Activated CD4-positive, alpha-beta T cell treated with anti-CD3 and anti-CD28 coated beads for 36 hours (primary cell): Measurements from ENCODE around the gene FBXO31. TPM values are rescaled to one million over a fixed set of nuclear protein-coding genes. Genes with fewer than 3 reads are reported as not detected.

Experiments used
- ATAC-seq: fragments of 200-7000 bp; cut with Tn5 transposase; one replicate; pipeline ENCODE4 v1.10.0; 2021; ENCODE audit warnings: mild to moderate bottlenecking, moderate library complexity
- CTCF ChIA-PET: fragments of 350-600 bp; sonication (Branson Sonifier 250); formaldehyde crosslinking; loops from one replicate; lab custom pipeline; 2021; ENCODE audit warnings: antibody characterized with exemption; lab: Charles Lee
- POLR2A ChIA-PET: fragments of 350-600 bp; sonication (Branson Sonifier 250); formaldehyde crosslinking; loops from one replicate; lab custom pipeline; 2021; ENCODE audit warnings: antibody characterized with exemption, inconsistent platforms; lab: Charles Lee
- DNase-seq: peaks from one replicate; pipeline ENCODE4 v3.0.0-alpha.2; 2020
- H3K27ac Mint-ChIP-seq: one replicate; pipeline ENCODE4 v1.8.0; 2021; ENCODE audit warnings: mixed read lengths
- H3K27me3 Mint-ChIP-seq: one replicate; pipeline ENCODE4 v1.8.0; 2021; ENCODE audit warnings: mixed read lengths
- H3K36me3 Mint-ChIP-seq: one replicate; pipeline ENCODE4 v1.8.0; 2021; ENCODE audit warnings: low read depth, mixed read lengths
- H3K4me1 Mint-ChIP-seq: one replicate; pipeline ENCODE4 v1.8.0; 2021; ENCODE audit warnings: mixed read lengths
- H3K4me3 Mint-ChIP-seq: one replicate; pipeline ENCODE4 v1.8.0; 2021; ENCODE audit warnings: mild to moderate bottlenecking, moderate library complexity, mixed read lengths
- H3K9me3 Mint-ChIP-seq: one replicate; pipeline ENCODE4 v1.8.0; 2021; ENCODE audit warnings: low read depth, mixed read lengths
- intact Hi-C, 2 experiments: fragments of 100-400 bp; cut with DNase I in 1 of 2; cut with micrococcal nuclease in 1 of 2; formaldehyde crosslinking; loops; one replicate each; pipeline versions ENCODE4 v1.14.2 to v1.15.1; 2022 to 2024; cut with DNase I, micrococcal nuclease
- total RNA-seq, 2 experiments: library from RNA; stranded (reverse); gene quantifications; one replicate each; pipeline ENCODE4 v1.2.3, GENCODE V29; 2021

The FBXO31 gene
- total RNA-seq, 2 experiments from 2014 or later = 26.8 to 33.0 TPM

DNA sequence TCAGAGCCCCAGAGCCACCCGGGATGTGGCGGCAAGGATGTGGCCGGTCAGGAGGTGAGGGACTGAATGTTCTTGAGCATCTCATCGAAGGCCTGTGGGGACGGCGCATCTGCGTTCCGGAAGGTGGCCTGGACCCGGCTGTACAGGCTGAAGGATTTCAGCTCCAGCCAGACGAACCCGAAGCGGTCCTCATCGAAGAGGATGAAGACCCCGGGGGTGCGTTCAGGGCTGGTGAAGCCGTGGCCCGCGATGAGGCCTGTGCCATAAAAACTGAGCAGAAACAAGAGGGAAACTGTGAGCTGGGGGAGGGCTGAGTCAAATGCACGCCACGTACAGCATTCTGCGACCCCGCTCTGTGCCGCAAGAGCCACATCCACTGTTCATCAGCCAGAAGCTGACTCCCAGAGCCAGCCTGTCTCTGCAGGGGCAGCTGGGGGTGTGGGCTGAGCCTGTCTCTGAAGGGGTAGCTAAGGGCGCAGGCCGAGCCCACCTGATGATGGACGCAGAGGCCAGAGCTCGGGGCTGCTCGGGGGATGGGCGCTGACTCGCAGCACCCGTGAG, 52.3 kb downstream of the FBXO31 start:
- H3K27ac Mint-ChIP-seq = no peak overlapping the region
- H3K36me3 Mint-ChIP-seq = peaks cover 21% of the 10 kb centered on the region
- no peaks in the 10 kb centered on the region for H3K27me3 Mint-ChIP-seq
- H3K4me3 Mint-ChIP-seq = no peak overlapping the region
- H3K9me3 Mint-ChIP-seq = no peaks in the 10 kb centered on the region
- no peaks in the 10 kb centered on the region for H3K4me1 Mint-ChIP-seq
- ChIA-PET CTCF (interaction anchor here (0.6 to 1.0 kb wide), 2 partner anchors 13 to 410 kb away, joined by 3 read pairs; no protein-coding TSS in a partner anchor), POLR2A (interaction anchor here (1.4 kb wide), 1 partner anchor 14 kb away, joined by 3 read pairs; the partner anchor contains the start of gene C16orf95)
- DNase-seq = no peak
- ATAC-seq = no peak
- intact Hi-C loops = no loop called here

DNA sequence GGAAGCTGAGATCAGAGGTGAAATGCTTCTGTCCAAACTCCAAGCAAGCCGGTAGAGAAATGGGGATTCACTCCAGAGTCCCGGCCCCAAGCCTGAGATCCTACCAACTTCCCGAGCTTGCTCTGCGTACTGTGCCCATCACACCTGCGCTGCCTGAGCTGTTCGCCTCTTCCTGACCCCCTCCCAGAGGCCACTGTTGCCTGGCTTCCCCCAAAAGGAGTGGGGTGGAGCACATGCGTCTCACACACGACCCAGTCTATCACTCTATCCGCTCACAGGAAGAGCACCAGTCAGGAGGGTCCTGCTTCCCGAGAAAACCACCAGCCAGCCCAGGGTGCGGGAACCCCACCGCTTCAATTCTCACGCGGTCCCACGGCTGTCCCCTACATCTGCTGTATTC, 52.9 kb downstream of the FBXO31 start:
- no peak overlapping the region for H3K27ac Mint-ChIP-seq
- DNase-seq (no peak), ATAC-seq (no peak)
- H3K9me3 Mint-ChIP-seq = no peaks in the 10 kb centered on the region
- ChIA-PET POLR2A (no interaction called here), CTCF (interaction anchor here (0.6 to 1.0 kb wide), 2 partner anchors 12 to 409 kb away, joined by 3 read pairs; no protein-coding TSS in a partner anchor)
- no peak overlapping the region for H3K4me3 Mint-ChIP-seq
- intact Hi-C loops = no loop called here
- peaks cover 20% of the 10 kb centered on the region for H3K36me3 Mint-ChIP-seq
- no peaks in the 10 kb centered on the region for H3K4me1 Mint-ChIP-seq
- H3K27me3 Mint-ChIP-seq = no peaks in the 10 kb centered on the region

DNA sequence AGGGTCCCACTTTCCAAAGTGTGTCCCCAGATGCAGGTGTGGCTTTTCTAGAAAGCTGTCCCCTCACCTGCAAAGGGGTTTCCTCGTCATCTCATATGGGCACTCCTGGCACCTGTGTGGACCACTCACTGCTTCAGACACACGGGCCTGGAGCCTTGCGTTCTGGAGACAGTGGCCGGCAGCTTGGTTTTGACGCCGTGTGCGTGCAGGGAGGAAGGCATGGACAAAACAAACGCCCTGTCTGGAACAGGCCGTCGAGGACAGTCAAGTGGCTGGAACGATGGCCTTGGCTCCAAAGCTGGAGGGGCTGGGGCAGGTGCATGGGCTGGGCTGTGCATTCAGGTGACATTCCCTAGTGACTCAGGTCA, 53.3 kb downstream of the FBXO31 start:
- Mint-ChIP-seq H3K4me1 (no peaks in the 10 kb centered on the region), H3K27me3 (no peaks in the 10 kb centered on the region), H3K27ac (no peak overlapping the region), H3K36me3 (peaks cover 19% of the 10 kb centered on the region), H3K9me3 (no peaks in the 10 kb centered on the region), H3K4me3 (no peak overlapping the region)
- no peak for ATAC-seq
- ChIA-PET CTCF (interaction anchor here (1.0 kb wide), 1 partner anchor 12 kb away, joined by 3 read pairs; no protein-coding TSS in a partner anchor), POLR2A (no interaction called here)
- DNase-seq = no peak
- intact Hi-C loops = no loop called here

DNA sequence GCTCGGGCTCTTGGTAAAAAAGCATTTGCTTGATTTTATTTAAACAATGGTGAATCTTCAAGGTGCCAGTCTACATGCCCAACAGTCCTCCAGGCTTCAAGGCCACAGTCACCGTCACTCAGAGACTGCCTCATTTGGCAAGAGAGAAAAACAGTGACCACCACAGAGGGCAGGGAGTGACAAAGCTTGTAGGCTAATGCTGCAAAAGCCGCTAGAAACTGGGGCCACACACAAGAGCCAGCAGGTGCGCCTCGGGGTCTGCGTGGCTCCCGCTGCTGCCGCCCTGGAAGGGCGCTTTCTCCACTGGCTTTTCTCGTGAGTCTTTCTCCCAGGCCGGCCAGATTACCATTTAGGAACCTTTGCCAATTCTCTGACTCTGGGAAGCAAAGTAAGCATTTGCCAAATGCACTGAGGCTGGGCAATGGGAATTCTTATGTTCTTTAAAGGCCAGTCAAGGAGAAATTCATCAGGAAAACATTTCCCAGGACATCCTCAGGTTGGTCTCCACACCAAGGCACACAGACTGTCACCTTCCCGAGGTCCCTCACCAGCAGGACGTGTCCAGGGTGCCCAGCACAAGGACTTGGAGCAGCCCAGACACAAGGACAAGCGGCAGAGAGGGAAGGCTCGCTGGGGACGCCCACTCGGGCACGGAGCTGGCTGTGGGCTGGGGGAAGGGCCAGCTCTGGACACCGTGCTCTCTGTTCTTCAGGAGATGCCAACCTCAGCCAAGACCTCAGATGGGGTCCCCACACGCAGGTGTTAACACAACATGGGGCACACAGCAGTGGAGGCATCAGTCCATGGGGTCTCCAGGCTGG, 53.9 kb downstream of the FBXO31 start:
- intact Hi-C loops = no loop called here
- Mint-ChIP-seq H3K9me3 (no peaks in the 10 kb centered on the region), H3K27ac (no peak overlapping the region), H3K4me1 (no peaks in the 10 kb centered on the region), H3K27me3 (no peaks in the 10 kb centered on the region), H3K36me3 (peaks cover 16% of the 10 kb centered on the region), H3K4me3 (no peak overlapping the region)
- DNase-seq (no peak), ATAC-seq (no peak)
- ChIA-PET CTCF (no interaction called here), POLR2A (no interaction called here)

DNA sequence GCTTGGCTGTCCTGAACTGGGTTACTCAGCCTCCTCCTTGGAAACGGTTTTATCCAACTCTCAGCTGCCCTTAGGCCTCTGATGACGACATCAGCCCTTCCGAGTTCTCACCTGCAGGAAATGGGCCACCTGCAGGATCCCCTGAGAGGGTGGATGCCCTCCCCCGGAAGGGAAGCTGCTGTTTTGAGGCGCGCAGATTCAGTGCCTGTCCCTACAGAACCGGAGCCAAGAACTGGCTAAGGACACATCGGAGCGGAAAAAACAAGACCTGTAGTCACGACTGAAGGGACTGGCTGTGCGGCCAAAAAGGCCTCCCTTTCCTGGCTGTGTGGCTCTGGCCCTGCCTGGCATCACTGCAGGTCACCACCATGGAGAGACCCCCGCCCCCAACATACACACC, 54.7 kb downstream of the FBXO31 start:
- CTCF ChIA-PET = interaction anchor here (1.0 kb wide), 1 partner anchor 120 kb away, joined by 4 read pairs; no protein-coding TSS in a partner anchor
- Mint-ChIP-seq H3K4me1 (no peaks in the 10 kb centered on the region), H3K27me3 (no peaks in the 10 kb centered on the region), H3K36me3 (peaks cover 13% of the 10 kb centered on the region), H3K9me3 (no peaks in the 10 kb centered on the region), H3K4me3 (no peak overlapping the region), H3K27ac (no peak overlapping the region)
- intact Hi-C loops = no loop called here
- no peak for ATAC-seq
- POLR2A ChIA-PET = no interaction called here
- no peak for DNase-seq

DNA sequence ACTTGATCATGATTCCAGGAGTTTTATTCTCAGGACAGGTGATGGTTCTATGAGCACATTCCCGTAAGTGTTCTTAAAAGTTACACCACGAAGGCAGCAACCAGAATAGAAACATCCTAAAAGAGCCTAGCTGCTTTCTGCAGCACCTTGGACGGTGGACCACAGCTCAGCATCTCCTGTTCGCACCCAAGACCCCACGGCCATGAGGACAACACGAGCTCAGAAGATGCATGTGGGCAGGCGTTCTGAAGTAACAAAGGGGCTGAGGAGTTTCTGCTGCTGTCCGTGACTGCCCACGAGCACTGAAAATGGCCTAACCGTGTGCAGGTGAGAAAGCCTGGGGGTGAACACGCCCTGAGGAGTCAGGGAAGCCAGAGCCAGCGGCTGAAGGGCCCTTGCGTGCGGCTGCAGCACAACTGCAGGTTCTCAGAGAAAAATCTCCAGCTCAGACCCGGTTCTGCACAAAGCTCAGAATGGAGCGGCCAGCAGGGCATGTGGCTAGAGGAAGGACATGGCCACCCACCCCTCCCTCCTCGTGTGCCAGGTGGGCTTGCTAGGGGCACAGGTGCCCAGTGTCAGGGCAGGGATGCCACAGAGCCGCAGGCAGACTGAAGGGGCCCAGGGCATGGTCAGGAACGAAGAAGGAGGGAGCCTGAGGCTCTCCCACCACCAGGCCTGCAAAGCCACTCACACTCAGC, 55.6 kb downstream of the FBXO31 start:
- intact Hi-C loops = no loop called here
- no peaks in the 10 kb centered on the region for H3K27me3 Mint-ChIP-seq
- H3K36me3 Mint-ChIP-seq = peaks cover 11% of the 10 kb centered on the region
- H3K4me3 Mint-ChIP-seq = no peak overlapping the region
- DNase-seq = no peak
- no peaks in the 10 kb centered on the region for H3K9me3 Mint-ChIP-seq
- no peaks in the 10 kb centered on the region for H3K4me1 Mint-ChIP-seq
- ATAC-seq = no peak
- no peak overlapping the region for H3K27ac Mint-ChIP-seq
- POLR2A ChIA-PET = no interaction called here
- CTCF ChIA-PET = interaction anchor here (1.0 kb wide), 2 partner anchors 121 to 308 kb away, joined by 4 read pairs; no protein-coding TSS in a partner anchor

DNA sequence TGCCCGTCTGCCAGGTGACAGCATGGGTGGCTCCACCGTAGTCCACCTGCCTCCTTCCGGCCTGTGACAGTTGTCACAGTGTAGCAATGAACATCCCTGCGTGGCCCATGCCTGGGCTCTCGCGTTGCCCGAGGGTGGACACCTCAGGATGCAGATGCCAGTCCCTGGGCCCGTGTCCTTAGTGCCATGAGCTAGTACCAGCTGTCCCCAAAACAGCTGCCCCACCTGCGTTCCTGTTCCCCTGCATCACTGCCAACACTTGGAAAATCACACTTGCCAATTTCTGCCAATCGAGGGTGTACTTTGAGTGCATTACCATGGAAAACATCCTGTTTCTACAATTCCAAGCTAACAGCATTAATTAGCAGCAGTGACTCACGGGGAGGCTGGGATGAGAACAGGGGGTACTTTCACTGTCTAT, 57.4 kb downstream of the FBXO31 start:
- H3K4me3 Mint-ChIP-seq = no peak overlapping the region
- no peaks in the 10 kb centered on the region for H3K4me1 Mint-ChIP-seq
- peaks cover 7% of the 10 kb centered on the region for H3K36me3 Mint-ChIP-seq
- ATAC-seq (no peak), DNase-seq (no peak)
- H3K9me3 Mint-ChIP-seq = no peaks in the 10 kb centered on the region
- CTCF ChIA-PET = interaction anchor here (1.0 to 1.7 kb wide), 3 partner anchors 9 to 207 kb away, joined by 3 to 5 read pairs (median 4); partner anchors contain the start of gene C16orf95
- no peaks in the 10 kb centered on the region for H3K27me3 Mint-ChIP-seq
- intact Hi-C loops = no loop called here
- no peak overlapping the region for H3K27ac Mint-ChIP-seq
- POLR2A ChIA-PET = no interaction called here

DNA sequence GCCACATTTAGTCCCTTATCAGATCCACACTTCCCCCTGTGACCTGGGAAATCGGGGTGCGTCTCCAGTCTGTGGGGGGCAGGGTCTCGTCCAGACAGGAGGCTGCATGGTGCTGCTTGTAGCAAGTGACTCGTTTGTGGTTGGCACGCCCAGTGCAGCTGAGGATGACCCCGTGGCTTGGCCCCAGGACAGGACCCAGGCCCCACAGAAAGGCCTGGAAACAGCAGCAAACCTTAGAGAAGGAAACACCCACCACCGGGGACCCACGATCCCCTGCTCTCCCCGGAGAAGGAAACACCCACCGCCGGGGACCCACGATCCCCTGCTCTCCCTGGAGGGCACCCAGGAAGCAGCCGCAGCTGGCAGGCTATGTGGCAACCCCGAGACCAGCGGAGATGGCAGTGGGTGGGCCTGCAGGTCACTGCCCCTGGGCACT, 58.1 kb downstream of the FBXO31 start:
- Mint-ChIP-seq H3K36me3 (peaks cover under 1% of the 10 kb centered on the region), H3K27ac (no peak overlapping the region), H3K27me3 (no peaks in the 10 kb centered on the region), H3K4me3 (no peak overlapping the region), H3K9me3 (no peaks in the 10 kb centered on the region), H3K4me1 (no peaks in the 10 kb centered on the region)
- CTCF ChIA-PET = interaction anchor here (0.6 to 1.7 kb wide), 5 partner anchors 8 to 354 kb away, joined by 3 to 4 read pairs (median 3); partner anchors contain the start of gene C16orf95
- DNase-seq (no peak), ATAC-seq (no peak)
- POLR2A ChIA-PET = no interaction called here
- intact Hi-C loops = no loop called here

DNA sequence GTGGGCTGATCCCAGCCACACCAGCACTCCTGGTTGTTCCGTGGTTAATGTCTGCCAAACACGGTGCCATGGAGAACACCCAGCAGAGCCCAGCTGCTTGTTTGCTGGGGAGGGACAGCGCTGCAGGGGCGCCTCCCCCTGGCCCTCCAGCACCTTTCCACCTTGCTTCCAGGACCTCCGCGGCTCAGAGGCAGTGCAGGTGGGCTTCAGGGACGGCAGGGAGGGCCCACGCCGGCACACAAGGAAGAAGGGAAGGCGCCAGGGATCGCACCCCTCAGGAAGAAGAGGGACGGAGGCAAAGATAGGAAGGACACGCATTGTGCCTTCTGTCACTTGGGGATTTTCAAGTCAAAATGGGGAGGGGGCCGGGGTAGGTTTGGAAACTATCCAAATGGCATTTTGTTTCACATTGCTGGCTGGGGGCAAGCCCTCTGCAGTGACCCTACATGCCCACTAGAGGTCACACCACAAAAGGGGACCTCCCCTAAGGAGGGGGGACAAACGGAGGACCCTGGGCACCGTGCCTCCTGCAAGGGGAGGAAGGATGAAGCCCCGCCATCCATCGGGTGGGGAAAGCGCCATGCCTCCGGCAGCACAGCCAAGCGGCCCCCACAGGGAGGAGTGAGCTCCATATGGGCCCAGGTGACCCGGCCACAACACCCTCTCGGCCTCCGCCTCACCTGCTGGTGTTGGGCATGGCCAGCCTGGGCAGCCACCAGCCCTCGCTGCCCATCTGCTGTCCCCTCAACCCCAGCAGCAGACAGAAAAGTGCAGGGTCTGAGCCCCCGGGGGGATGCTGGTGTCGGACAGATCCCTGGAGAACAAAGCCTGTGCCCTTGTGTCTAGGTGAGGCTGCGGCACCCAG, 58.9 kb downstream of the FBXO31 start:
- H3K9me3 Mint-ChIP-seq = no peaks in the 10 kb centered on the region
- no peaks in the 10 kb centered on the region for H3K36me3 Mint-ChIP-seq
- POLR2A ChIA-PET = no interaction called here
- ATAC-seq (peak; percentile 79), DNase-seq (peak; percentile 56)
- no peak overlapping the region for H3K4me3 Mint-ChIP-seq
- no peaks in the 10 kb centered on the region for H3K4me1 Mint-ChIP-seq
- CTCF ChIA-PET = interaction anchor here (0.6 to 1.5 kb wide), 5 partner anchors 10 to 767 kb away, joined by 3 read pairs; no protein-coding TSS in a partner anchor
- H3K27me3 Mint-ChIP-seq = no peaks in the 10 kb centered on the region
- no peak overlapping the region for H3K27ac Mint-ChIP-seq
- intact Hi-C loops = loop anchor here in 1 of 2 experiments (1.0 kb wide), 1 partner anchor 312 kb away; no protein-coding TSS in a partner anchor

DNA sequence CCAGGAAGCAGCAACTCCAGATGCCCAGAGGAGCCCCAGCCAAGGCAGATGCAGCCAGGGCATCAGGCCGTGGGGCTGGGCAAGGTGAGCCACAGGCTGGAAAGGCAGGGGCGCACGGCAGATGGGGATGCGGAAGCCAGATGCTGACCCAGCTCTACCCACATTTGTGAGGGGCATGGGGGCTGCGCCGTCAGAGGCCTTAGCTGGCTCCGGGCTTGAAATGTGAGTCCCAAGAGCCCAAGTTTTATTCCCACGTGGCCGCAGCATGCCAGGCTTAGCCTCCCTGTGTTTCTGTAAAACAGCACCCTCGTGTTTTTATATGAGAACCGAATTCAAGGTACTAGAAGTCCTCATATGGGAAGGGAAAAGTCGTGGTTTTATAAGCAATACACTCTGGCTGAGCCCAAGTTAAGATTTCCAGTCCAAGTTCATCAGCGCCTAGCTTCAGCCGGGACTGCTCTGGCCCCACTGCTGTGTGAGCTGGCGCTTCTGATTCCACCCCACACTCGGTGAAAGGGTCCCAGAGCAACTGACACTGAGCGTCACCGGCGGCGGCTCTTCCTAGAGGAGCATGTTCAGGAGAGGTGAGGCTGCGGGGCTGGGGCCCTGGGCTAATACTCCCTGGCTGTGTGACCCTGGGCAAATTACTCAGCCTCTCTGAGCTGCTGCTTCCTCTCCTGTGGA, 59.7 kb downstream of the FBXO31 start:
- Mint-ChIP-seq H3K4me3 (no peak overlapping the region), H3K9me3 (no peaks in the 10 kb centered on the region), H3K27ac (no peak overlapping the region), H3K36me3 (peaks cover 3% of the 10 kb centered on the region), H3K4me1 (peaks cover 3% of the 10 kb centered on the region), H3K27me3 (no peaks in the 10 kb centered on the region)
- POLR2A ChIA-PET = no interaction called here
- CTCF ChIA-PET = interaction anchor here (0.5 to 1.5 kb wide), 4 partner anchors 11 to 188 kb away, joined by 3 to 4 read pairs (median 3); no protein-coding TSS in a partner anchor
- DNase-seq (no peak), ATAC-seq (no peak)
- intact Hi-C loops = loop anchor here in 1 of 2 experiments (1.0 kb wide), 1 partner anchor 312 kb away; no protein-coding TSS in a partner anchor
